ENCODE measurements around the gene TMUB1.

TMUB1 gene

DNA sequence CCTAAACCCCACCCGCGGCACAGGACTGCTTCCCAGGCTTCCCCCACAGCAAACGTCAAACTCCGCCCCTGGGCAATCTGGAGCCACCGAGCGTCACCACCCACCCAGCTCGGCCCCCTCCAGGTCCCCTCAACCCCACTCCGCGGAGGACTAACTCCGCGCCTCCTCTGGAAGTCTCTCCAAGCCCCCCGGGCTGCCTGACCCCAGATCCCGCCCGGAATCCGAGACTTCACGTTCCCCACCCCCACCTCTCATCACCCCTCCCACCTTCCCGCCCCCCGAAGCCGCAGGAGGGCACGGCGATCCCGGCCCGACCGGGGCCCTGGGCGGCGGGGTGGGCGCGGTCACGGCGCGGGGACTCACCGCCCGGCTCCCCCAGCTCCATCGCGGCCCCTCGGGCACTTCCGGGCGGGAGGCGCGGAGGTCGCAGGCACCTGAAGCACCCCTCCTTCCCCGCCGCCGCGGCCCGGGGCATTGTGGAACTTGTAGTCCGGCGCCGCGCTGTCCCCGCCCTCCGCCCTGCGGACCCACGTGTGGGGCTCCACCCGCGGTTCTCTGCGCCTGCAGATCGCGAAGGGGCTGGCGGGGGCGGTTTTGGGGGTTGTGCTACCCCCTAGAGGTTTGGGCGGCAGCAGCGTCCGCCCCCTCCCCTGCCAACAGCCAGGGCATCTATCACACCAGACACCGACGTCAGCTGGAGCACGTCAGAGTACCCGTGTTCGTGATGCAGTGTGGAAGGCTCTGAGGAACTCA is at the start of gene TMUB1:
Gene TMUB1 (minus strand): TSS at position 423 of the 753 bp plus-strand sequence. CDS start 930 bp downstream, outside the sequence.
- DNase-seq (ENCODE audit: low read depth in 2 of 2), result peak; percentile 64 to 66

DNA sequence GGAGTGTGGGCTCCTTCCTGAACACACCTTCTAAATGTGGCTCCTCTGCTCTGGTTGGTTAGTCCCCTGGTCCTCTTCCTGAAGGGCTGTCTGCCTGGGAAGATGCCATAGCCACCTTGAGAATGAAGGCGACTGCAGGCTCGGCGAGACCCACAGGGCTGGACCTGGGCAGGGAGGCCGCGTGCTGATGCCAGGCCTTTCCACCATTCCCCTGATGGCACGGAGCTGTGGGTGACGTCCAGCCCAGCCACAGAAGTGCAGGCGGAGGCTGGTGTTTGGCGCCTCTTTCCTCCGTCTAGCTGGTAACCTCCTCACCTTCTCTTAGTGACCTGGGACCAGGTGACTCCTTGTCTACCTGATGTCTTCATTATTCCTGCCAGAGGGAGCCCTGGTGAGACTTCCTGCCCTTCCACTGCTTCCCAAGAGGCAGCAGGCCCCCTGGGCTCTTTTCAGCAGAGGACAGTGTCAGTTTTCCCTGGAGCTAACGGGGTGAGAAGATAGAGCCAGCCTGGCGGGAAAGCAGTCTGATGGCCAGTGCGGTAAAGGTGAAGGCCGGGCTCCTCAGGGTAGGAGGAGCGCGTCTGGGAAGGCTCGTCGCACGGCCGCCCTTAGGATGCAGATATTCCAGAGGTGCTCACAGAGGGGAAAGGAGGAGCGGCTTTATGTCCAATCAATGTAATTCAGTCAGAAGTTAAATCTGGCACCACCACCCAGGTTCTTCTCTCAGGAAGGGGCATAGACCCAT is 49.3 kb upstream of the TMUB1 start:
- no peak for DNase-seq (ENCODE audit: low read depth in 2 of 2)

DNA sequence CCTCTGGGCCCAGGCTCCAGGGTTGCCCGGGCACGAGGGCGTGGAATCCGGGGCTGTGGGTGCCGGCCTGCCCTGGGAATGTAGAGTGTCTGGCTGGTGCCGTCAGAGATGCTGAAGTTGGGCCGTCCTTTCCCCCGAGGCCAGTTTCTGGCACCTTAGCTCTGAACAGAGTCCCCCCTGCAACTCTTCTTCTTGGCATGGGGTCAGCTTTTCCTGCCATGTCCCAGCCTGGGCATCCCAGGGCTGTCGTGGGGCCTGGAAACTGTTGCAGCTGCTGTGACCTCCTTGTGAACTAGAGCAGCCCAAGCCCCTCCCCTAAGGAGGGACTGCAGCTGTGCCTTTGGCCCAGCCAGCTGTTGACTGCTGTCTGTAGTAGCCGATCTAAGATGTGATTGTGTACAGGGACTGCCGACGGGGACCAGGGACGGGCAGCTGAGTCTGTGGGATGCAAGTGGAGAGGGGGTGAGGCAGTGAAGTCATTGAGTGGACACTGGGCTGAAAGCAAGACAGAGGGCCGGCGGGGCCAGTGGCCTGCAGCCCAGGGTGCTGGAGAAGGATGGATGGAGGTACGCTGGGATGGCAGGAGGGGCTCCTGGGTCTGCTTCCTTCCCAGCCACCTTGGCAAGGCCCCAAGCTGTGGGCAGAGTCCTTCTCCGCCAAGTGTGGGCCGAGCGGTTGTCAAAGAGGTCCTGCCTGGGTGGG is 48.5 kb upstream of the TMUB1 start:
- no peak for DNase-seq (ENCODE audit: low read depth in 2 of 2)

GRCh38 chr7:151131224-151131591 is 47.9 kb upstream of the TMUB1 start:
- DNase-seq (ENCODE audit: low read depth in 2 of 2), result no peak

GRCh38 chr7:151130741-151131157 is 47.5 kb upstream of the TMUB1 start:
- DNase-seq (ENCODE audit: low read depth in 2 of 2), result no peak

DNA sequence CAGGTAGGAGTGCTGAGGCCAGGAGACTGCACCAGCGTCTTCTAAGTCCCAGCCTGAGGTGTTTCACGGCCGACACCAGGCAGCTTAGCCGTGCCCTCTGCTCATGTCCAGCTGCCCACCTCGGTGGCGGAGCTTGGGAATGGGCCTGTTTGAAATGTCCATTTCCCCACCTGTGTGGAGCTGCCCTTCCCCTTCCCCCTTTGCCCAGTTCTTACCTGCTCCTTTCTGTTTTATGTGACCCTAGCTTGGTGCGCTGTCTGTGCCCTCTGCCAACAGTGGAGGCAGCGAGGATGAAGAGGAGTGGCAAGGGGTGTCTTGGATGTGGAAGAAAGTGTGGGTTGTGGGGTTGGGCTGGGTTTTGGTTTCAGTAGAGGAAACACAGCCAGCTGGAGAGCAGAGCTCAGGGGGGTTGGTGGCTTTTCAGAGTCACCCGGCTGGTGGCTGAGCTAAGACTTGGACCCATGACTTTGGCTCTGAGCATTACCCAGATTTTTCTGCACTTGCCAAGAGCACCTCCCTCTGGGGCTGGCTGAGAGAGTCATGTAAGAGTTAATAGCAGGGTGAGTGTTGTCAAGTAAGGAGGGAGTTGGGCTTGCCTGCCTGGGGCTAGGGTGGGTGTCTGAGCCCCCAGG is 46.8 kb upstream of the TMUB1 start:
- DNase-seq (ENCODE audit: low read depth in 2 of 2), result no peak

GRCh38 chr7:151129117-151129959 is 46.0 kb upstream of the TMUB1 start:
- DNase-seq (ENCODE audit: low read depth in 2 of 2), result no peak

DNA sequence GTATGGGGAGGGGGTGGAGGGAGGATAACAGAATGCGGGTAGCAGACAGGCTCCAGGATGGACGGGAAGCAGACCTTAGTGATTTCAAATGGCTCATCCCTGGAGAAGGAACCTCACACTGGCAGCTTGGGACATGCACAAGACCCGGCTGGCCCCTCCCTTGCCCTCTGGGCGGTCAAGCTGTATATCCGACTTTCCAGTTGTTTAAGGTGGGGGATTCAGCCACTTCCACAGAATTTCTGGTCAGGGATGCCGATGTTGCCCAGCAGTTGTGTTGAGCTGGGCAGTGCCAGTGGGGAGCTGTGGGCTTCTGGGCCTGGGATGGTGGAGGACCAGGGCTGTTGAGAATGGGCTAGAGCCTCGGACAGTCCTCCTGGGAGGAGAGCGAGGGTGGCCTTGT is 45.4 kb upstream of the TMUB1 start:
- no peak for DNase-seq (ENCODE audit: low read depth in 2 of 2)

DNA sequence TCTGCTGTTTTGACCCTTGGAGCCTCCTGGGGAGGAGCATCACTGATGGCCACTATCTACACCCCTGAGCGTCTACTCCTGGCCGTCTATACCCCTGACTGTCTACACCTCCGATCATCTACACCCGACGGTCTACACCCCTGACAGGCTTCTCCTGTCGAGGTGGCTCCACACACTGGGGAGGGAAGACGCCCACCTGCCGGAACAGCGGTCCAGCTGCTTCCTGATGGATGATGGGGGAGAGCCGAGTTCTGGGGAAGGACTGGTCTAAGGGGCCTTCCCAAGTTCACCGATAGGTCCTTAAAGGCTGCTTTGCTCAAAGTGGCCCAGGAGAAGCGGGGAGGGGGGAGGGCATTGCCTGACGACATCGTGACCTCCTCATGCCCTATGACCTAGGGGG is 44.9 kb upstream of the TMUB1 start:
- DNase-seq (ENCODE audit: low read depth in 2 of 2), result no peak

- no peak for DNase-seq (ENCODE audit: low read depth in 2 of 2)
These were observed 43.3 kb upstream of the TMUB1 start for GRCh38 chr7:151126491-151127137.

DNA sequence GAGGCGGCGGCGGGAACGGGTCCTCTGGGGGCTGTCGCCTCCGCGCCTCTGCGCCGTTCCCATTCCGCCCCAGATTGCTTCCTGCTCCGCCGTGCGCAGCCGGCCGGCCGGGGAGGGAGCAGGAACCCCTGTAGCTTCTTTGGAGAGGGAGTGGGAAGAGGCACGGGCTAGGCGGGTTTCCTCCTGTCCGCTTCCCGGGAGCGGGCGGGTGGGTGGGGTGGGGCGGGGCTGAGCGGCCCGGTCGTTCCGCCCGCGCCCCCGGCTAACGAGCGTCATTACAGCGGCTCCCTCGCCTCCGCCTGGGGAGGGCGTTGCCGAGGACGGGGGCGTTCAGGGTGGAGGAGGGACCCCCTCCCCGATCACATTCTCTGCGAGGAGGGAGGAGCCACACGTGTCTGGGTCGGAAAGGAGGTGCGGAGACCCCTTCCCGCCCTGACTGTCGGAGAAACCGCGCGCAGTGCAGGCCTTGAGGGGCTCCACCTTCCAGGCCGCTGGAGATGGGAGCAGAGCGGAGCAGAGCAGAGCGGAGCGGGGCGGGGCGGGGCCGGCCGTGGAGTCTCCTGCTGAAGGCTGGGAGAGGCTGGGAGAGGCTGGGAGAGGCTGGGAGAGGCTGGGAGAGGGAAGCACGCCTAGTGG is 42.7 kb upstream of the TMUB1 start:
- DNase-seq (ENCODE audit: low read depth in 2 of 2), result no peak

DNA sequence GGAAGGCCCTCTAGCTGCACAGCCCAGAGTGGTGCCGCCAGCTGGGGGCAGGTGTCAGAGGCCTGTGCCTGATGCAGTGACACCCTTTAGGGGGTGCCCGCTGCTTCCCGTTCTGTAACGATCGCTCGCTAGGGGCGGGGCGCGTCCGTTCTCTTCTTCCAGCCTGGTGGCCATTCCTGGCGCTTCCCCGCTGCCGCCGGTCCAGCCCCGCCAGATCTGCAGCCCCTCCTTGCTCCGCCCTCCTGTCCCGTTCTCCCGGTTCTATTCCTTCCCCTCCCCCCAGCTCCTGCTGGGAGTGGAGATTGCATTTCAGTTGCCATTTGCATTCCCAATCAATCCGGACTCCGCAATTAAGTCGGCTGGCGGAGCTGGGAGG is 42.2 kb upstream of the TMUB1 start:
- DNase-seq (ENCODE audit: low read depth in 2 of 2), result no peak

DNA sequence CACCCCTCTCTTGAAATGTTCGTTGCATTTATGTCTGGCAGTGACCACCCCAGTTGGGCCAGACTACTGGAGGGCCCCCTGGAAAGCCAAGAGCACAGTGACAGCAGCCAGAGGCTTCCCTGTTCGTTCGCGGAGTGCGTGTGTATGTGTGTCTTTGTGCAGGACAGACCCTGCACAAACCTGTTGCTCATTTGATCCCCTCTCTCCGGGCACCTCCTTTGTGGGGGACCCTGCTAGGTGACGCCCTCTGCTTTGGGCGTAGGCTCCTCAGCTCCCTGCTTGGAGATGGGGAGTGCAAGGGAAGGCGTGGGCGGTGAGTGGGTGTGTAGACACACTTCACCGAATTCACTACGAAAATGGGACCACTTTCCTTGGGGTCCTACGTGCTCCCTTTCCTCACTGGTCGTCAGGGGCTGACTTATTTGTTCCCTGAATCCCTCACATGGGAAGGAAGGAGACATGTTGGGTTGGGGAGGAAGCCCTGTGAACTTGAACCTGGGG is 41.7 kb upstream of the TMUB1 start:
- no peak for DNase-seq (ENCODE audit: low read depth in 2 of 2)

DNA sequence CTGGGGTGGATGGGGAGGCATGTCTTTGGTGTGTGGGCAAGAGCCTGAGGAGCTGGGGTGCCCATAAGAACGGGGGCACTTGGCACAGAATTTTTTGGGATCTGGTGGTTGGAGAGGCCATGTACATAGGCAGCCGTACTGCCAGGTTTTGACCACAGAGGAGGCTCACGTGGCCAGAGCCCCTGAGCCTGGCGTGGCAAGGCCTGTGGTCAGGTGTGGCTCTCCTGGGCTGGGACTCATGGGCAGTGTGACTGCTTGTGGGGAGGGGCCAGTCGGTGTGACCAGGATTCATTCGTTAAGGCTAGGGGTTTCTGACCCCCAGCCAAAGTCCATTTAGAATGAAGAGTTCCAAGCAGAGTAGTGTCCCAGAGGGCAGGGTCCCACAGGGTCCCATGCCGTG is 41.2 kb upstream of the TMUB1 start:
- no peak for DNase-seq (ENCODE audit: low read depth in 2 of 2)

DNA sequence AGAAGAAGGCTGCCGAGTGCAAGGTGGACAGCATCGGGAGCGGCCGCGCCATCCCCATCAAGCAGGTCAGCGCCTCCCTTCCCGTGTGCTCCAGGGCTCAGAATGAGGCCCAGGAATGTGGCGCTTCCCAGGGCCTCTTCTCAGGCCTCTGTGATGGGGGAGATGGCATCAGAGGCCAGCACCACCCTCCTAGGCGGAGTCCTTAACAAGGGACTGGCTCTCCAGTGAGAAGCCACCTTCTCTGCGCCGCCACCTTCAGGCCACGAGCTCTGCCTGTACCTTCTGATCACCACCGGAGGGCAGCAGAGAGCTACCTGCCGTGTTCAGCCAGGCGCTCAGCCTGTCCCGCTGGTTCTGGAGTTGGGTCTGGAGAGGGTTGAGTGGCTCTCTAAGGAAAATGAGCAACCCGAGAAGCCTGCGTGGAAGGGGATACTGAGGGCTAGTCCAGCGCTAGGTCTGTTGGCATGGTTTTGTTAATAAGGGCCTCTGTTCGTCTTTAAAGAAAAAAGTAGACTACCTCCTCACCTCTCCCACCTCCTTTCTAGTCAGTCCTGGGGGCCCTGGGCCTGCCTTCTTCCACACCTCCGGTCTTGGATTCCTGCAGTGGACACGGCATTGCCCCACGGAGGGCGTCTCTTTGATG is 40.6 kb upstream of the TMUB1 start:
- DNase-seq (ENCODE audit: low read depth in 2 of 2), result peak; percentile 59 to 70

DNA sequence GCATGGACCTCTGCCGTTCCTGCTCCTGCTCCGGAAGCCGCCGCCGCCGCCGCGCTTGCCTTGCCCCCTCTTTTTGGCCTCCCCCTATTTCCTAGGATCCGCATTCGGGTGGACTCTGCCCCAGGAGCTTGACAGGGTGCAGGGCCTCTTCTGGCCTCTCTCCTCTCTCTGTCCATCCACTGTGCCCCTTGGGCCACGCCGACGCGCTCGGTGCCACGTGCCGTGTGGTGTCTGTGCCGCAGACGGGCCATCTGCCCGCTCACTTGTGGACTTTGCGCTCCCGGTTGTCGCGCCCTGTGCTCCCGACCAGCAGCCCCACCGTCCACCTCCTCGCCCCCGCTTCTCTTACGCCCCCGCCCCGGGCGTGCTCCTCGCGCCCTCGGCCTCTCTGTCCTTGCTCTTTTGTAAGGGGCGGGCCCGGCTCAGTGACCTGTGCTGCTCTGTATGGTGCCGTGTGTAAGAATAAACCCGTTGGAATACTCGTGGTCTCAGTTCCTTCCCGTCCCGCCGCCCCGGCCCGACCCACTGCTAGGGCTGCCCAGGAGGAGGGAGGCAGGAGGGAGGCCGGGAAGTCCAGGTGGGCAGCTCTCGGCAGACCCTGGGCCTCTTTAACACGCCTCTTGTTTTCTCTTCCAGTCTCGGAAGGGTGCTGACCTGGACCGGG is 40.0 kb upstream of the TMUB1 start:
- no peak for DNase-seq (ENCODE audit: low read depth in 2 of 2)

DNA sequence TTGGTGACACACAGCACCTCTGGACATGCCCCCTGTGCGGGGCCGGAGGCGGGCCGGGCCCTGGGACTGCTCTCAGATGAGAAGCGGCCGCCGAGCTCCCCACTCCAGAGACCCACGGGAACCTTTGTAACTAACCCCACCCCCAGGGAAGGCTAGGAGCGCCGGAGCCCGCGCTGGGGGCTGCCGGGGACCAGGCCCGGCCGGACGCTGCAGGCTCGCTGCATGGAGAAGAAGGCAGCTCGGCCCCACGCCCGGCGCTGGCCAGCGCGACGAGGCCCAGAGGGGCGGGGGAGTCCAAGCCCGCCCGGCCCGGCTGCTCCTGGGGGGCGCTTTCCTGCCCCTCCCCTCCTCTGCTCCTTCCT is 39.5 kb upstream of the TMUB1 start:
- no peak for DNase-seq (ENCODE audit: low read depth in 2 of 2)

GRCh38 chr7:151122276-151122675 is 39.0 kb upstream of the TMUB1 start:
- no peak for DNase-seq (ENCODE audit: low read depth in 2 of 2)
